Activated T-cell treated with anti-CD3 and anti-CD28 coated beads for 1 hour (primary cell): ENCODE measurements around the gene PNLIP.

Source experiments
- DNase-seq: peaks from one replicate; pipeline ENCODE4 v3.0.0-alpha.2; 2020; ENCODE audit warnings: low read depth

The PNLIP gene

GRCh38 chr10:116615199-116615776, 69.6 kb downstream of the PNLIP start:
- DNase-seq = no peak
